K562 (cell line): ENCODE results near the gene RHOC. TPM values are rescaled to one million over a fixed set of nuclear protein-coding genes. Genes with fewer than 3 reads are reported as not detected.

Experiments
- CTCFL ChIP-seq: IDR thresholded peaks from 2 replicates; pipeline ENCODE4 v1.6.1; 2011; ENCODE audit warnings: borderline replicate concordance, low read depth, mild to moderate bottlenecking, moderate library complexity, low read length; ENCODE audit not compliant: insufficient read depth, poor library complexity, severe bottlenecking
- FOS ChIP-seq: IDR thresholded peaks from 3 replicates; pipeline ENCODE4 v1.6.1; 2011; ENCODE audit not compliant: insufficient read length; ENCODE audit errors: extremely low read depth
- KHSRP ChIP-seq: fragments of 450-650 bp; IDR thresholded peaks from 2 replicates; pipeline ENCODE4 v1.6.1; 2017
- MAZ ChIP-seq, 2 experiments: fragments of 450-650 bp in 1 of 2; sonication (generic) in 1 of 2; formaldehyde crosslinking; IDR thresholded peaks in 1 of 2; conservative IDR thresholded peaks in 1 of 2; 2 replicates each; pipeline versions ENCODE4 v1.4.0 to v1.5.0; 2020; ENCODE audit warnings: mild to moderate bottlenecking in 1 of 2, missing genetic modification reagents in 1 of 2
- RBM25 ChIP-seq: fragments of 200-400 bp; formaldehyde crosslinking; IDR thresholded peaks from 2 replicates; pipeline ENCODE4 v1.6.1; 2018; ENCODE audit warnings: low read length, low read depth, moderate library complexity; ENCODE audit not compliant: severe bottlenecking
- STAT6 ChIP-seq: sonication (generic); formaldehyde crosslinking; IDR thresholded peaks from 2 replicates; pipeline ENCODE4 v1.8.1; 2023; ENCODE audit warnings: mild to moderate bottlenecking, missing genetic modification reagents
- ZBTB17 ChIP-seq: fragments of 450-650 bp; formaldehyde crosslinking; IDR thresholded peaks from 2 replicates; pipeline ENCODE4 v1.4.0; 2020; ENCODE audit warnings: mild to moderate bottlenecking
- ZNF146 ChIP-seq: IDR thresholded peaks from one replicate; pipeline ENCODE4 v1.6.1; 2018; ENCODE audit warnings: missing compliant biosample characterization; ENCODE audit not compliant: unreplicated experiment
- polyA plus RNA-seq, 8 experiments: library from polyadenylated mRNA; depleted of rRNA in 4 of 8; stranded (reverse) in 5 of 8; unstranded in 3 of 8; fragments of >200 nt; fragmentation: Nextera tagmentation in 2 of 8; fragmentation: Illumina TruSeq in 1 of 8; extraction: Ambion mirVana in 2 of 8; extraction: Trizol in 1 of 8; gene quantifications; 2 replicates each; pipeline versions ENCODE4 v1.2.1 to v1.2.3, GENCODE V29; 2011 to 2014; ENCODE audit warnings: inconsistent platforms in 1 of 8, missing spikeins in 1 of 8
- total RNA-seq, 7 experiments: library from RNA; depleted of rRNA in 6 of 7; stranded (reverse); fragments of >200 nt in 6 of 7; fragmentation: Illumina TruSeq in 2 of 7; extraction: Trizol in 2 of 7; gene quantifications; 2 replicates each; pipeline versions ENCODE4 v1.2.1 to v1.2.3, GENCODE V29; 2011 to 2021; ENCODE audit warnings: low replicate concordance in 1 of 7

The RHOC gene
- total and polyA plus RNA-seq, 9 of the 15 experiments (the other 6 are each of a cell fraction or from before 2014, with no cell fraction given): 35.2 to 364 (median 204) TPM

GRCh38 chr1:112674986-112675727 is 31.8 kb downstream of the RHOC start (continued):
- TF ChIP-seq KHSRP (no peak), ZNF146 (CRISPR knock-in tag) (no peak), CTCFL (peak; percentile 77), ZBTB17 (CRISPR knock-in tag) (no peak; the same call in 1 of the 2 replicates), FOS (no peak), MAZ (CRISPR knock-in tag; conservative IDR thresholded peaks at IDR 0.05 in 1 of 2, IDR thresholded peaks at IDR 0.05 in 1 of 2) (peak in 1 of 2 experiments; percentile 79; a peak in 3 of 4 replicates), STAT6 (CRISPR knock-in tag) (peak; percentile 69; the same call in 1 of the 2 replicates), RBM25 (no peak)
